ENCODE measurements around the gene DBNDD1.

- TF ChIP-seq CTCF (IDR thresholded peaks at IDR 0.05; ENCODE audit: low read depth, low read length): no peak
- no peak for TF ChIP-seq POLR2A (IDR thresholded peaks at IDR 0.05; ENCODE audit: extremely low read depth, insufficient read length)
Observed at GRCh38 chr16:90008708-90009145, 10.5 kb downstream of the DBNDD1 start.

All from NB4 (cell line).